K562 (cell line): ENCODE results near the gene EDEM2. TPM values are rescaled to one million over a fixed set of nuclear protein-coding genes. Genes with fewer than 3 reads are reported as not detected.

Experiments used
- ARID2 ChIP-seq: fragments of 450-650 bp; IDR thresholded peaks from 2 replicates; pipeline ENCODE4 v1.6.1; 2017; ENCODE audit warnings: antibody characterized with exemption, mild to moderate bottlenecking
- GABPA ChIP-seq: fragments of 200-800 bp; sonication (Bioruptor generic); conservative IDR thresholded peaks from 2 replicates; pipeline ENCODE4 v1.6.1; 2016; ENCODE audit warnings: low read depth, missing genetic modification characterization, missing compliant biosample characterization
- MGA ChIP-seq: fragments of 450-650 bp; IDR thresholded peaks from 2 replicates; pipeline ENCODE4 v1.6.1; 2016; ENCODE audit warnings: mild to moderate bottlenecking, moderate library complexity
- NR4A1 ChIP-seq, 2 experiments: fragments of 250-450 bp in 1 of 2; fragments of 450-650 bp in 1 of 2; sonication (Bioruptor Pico) in 1 of 2; IDR thresholded peaks; 2 replicates each; pipeline versions ENCODE4 v1.4.0 to v1.6.1; 2016 to 2020; ENCODE audit warnings: mild to moderate bottlenecking in 2 of 2, missing compliant biosample characterization in 1 of 2, missing genetic modification characterization in 1 of 2, moderate library complexity in 1 of 2
- PTBP1 ChIP-seq: fragments of 200-400 bp; formaldehyde crosslinking; IDR thresholded peaks from 2 replicates; pipeline ENCODE4 v1.6.1; 2017; ENCODE audit warnings: low read depth, low read length
- PYGO2 ChIP-seq: fragments of 450-650 bp; IDR thresholded peaks from 2 replicates; pipeline ENCODE4 v1.6.1; 2016; ENCODE audit warnings: mild to moderate bottlenecking, missing genetic modification characterization, moderate library complexity, missing compliant biosample characterization
- SMARCB1 ChIP-seq: IDR thresholded peaks from 2 replicates; pipeline ENCODE4 v1.6.1; 2011; ENCODE audit warnings: improper control_type of control experiment, low read depth; ENCODE audit not compliant: insufficient read length
- STAT6 ChIP-seq: sonication (generic); formaldehyde crosslinking; IDR thresholded peaks from 2 replicates; pipeline ENCODE4 v1.8.1; 2023; ENCODE audit warnings: mild to moderate bottlenecking, missing genetic modification reagents
- TAF1 ChIP-seq: IDR thresholded peaks from 2 replicates; pipeline ENCODE4 v1.6.1; 2011; ENCODE audit warnings: mild to moderate bottlenecking, low read length, moderate library complexity; ENCODE audit not compliant: insufficient read depth, control insufficient read depth, severe bottlenecking; ENCODE audit errors: extremely low read depth
- TARDBP ChIP-seq: fragments of 450-650 bp; IDR thresholded peaks from 2 replicates; pipeline ENCODE4 v1.6.1; 2016
- TRIM25 ChIP-seq: fragments of 450-650 bp; IDR thresholded peaks from 2 replicates; pipeline ENCODE4 v1.7.0; 2016; ENCODE audit warnings: borderline replicate concordance
- polyA plus RNA-seq, 8 experiments: library from polyadenylated mRNA; depleted of rRNA in 4 of 8; stranded (reverse) in 5 of 8; unstranded in 3 of 8; fragments of >200 nt; fragmentation: Nextera tagmentation in 2 of 8; fragmentation: Illumina TruSeq in 1 of 8; extraction: Ambion mirVana in 2 of 8; extraction: Trizol in 1 of 8; gene quantifications; 2 replicates each; pipeline versions ENCODE4 v1.2.1 to v1.2.3, GENCODE V29; 2011 to 2014; ENCODE audit warnings: inconsistent platforms in 1 of 8, missing spikeins in 1 of 8
- total RNA-seq, 7 experiments: library from RNA; depleted of rRNA in 6 of 7; stranded (reverse); fragments of >200 nt in 6 of 7; fragmentation: Illumina TruSeq in 2 of 7; extraction: Trizol in 2 of 7; gene quantifications; 2 replicates each; pipeline versions ENCODE4 v1.2.1 to v1.2.3, GENCODE V29; 2011 to 2021; ENCODE audit warnings: low replicate concordance in 1 of 7

Gene EDEM2
- total and polyA plus RNA-seq, 9 of the 15 experiments (the other 6 are each of a cell fraction or from before 2014, with no cell fraction given), result 6.9 to 11.0 (median 9.7) TPM

GRCh38 chr20:35174458-35175216 lies 27.5 kb upstream of the EDEM2 start (continued):
- TF ChIP-seq TAF1, result peak; percentile 32
- no peak for TF ChIP-seq GABPA (tag)
- TF ChIP-seq PYGO2 (tag), result no peak
- TF ChIP-seq NR4A1 (CRISPR knock-in tag; IDR thresholded peaks at IDR 0.05), result no peak
- TF ChIP-seq NR4A1 (tag; IDR thresholded peaks at IDR 0.05), result no peak
- TF ChIP-seq MGA, result peak; percentile 97
- no peak for TF ChIP-seq PTBP1
- TF ChIP-seq STAT6 (CRISPR knock-in tag), result no peak
- TF ChIP-seq TARDBP, result no peak
- TF ChIP-seq ARID2, result no peak
- TF ChIP-seq SMARCB1, result no peak
- no peak for TF ChIP-seq TRIM25
